ENCODE results near the gene PDIA5.

DNA sequence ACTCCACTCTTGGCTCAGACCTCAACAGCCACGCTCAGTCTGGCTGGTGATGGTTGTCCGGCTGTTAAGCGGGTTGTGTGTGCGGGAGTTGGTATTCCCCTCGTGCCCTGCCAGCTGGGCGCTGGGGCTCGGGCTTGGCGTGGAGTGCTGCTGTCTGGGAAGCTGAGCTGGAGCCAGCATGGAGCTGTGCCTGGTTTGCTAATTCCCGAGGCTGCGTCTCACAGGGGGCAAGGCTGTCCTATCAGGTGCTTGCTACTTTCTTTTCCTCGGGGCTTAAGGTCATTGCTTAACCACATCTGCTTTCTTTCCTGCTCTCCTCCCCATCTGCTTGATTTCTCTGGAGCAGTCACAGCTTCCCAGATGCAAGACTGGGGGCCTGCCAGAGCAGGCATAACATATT is 29.9 kb downstream of the PDIA5 start:
- no peak for TF ChIP-seq SIN3A (IDR thresholded peaks at IDR 0.05; ENCODE audit: borderline replicate concordance, insufficient read depth, low read length)
- TF ChIP-seq, protein P1, sequence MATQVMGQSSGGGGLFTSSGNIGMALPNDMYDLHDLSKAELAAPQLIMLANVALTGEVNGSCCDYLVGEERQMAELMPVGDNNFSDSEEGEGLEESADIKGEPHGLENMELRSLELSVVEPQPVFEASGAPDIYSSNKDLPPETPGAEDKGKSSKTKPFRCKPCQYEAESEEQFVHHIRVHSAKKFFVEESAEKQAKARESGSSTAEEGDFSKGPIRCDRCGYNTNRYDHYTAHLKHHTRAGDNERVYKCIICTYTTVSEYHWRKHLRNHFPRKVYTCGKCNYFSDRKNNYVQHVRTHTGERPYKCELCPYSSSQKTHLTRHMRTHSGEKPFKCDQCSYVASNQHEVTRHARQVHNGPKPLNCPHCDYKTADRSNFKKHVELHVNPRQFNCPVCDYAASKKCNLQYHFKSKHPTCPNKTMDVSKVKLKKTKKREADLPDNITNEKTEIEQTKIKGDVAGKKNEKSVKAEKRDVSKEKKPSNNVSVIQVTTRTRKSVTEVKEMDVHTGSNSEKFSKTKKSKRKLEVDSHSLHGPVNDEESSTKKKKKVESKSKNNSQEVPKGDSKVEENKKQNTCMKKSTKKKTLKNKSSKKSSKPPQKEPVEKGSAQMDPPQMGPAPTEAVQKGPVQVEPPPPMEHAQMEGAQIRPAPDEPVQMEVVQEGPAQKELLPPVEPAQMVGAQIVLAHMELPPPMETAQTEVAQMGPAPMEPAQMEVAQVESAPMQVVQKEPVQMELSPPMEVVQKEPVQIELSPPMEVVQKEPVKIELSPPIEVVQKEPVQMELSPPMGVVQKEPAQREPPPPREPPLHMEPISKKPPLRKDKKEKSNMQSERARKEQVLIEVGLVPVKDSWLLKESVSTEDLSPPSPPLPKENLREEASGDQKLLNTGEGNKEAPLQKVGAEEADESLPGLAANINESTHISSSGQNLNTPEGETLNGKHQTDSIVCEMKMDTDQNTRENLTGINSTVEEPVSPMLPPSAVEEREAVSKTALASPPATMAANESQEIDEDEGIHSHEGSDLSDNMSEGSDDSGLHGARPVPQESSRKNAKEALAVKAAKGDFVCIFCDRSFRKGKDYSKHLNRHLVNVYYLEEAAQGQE (IDR thresholded peaks at IDR 0.05; ENCODE audit: insufficient read depth in 1 of 2, low read depth in 2 of 2, low read length in 2 of 2), result no peak
- no peak for TF ChIP-seq TAF1 (IDR thresholded peaks at IDR 0.05; ENCODE audit: borderline replicate concordance, insufficient read depth, low read length)
